Neuronal stem cell (in vitro differentiated cells): ENCODE results near the gene COL5A1.

Experiments
- DNase-seq: peaks from one replicate; pipeline ENCODE4 v3.0.0-alpha.2; 2013; ENCODE audit warnings: low spot score
- H2AFZ ChIP-seq: one replicate; pipeline ENCODE4 v1.6.1; 2013; ENCODE audit warnings: mild to moderate bottlenecking, low read length, inconsistent platforms
- H2AK5ac ChIP-seq: 2 replicates; pipeline ENCODE4 v1.6.1; 2013; ENCODE audit warnings: low read depth, mild to moderate bottlenecking, inconsistent platforms, low read length, moderate library complexity, mixed read lengths
- H2BK120ac ChIP-seq: 2 replicates; pipeline ENCODE4 v1.6.1; 2013; ENCODE audit warnings: low read depth, mild to moderate bottlenecking, inconsistent platforms, low read length, moderate library complexity, mixed read lengths
- H2BK12ac ChIP-seq: one replicate; pipeline ENCODE4 v1.6.1; 2013; ENCODE audit warnings: low read length, inconsistent platforms
- H2BK15ac ChIP-seq: 2 replicates; pipeline ENCODE4 v1.6.1; 2013; ENCODE audit warnings: mild to moderate bottlenecking, low read length, inconsistent platforms, mixed read lengths
- H2BK5ac ChIP-seq: one replicate; pipeline ENCODE4 v1.6.1; 2013; ENCODE audit warnings: inconsistent platforms, mild to moderate bottlenecking, low read length, moderate library complexity
- H3K14ac ChIP-seq: one replicate; pipeline ENCODE4 v1.6.1; 2013; ENCODE audit warnings: low read length, inconsistent platforms
- H3K18ac ChIP-seq: 2 replicates; pipeline ENCODE4 v1.6.1; 2013; ENCODE audit warnings: low read length, inconsistent platforms
- H3K23ac ChIP-seq: 2 replicates; pipeline ENCODE4 v1.6.1; 2013; ENCODE audit warnings: low read depth, mild to moderate bottlenecking, mixed read lengths, low read length, inconsistent platforms; ENCODE audit not compliant: poor library complexity
- H3K27ac ChIP-seq: replicated peaks from 3 replicates; pipeline ENCODE4 v1.5.1; 2013; ENCODE audit warnings: low read length, inconsistent platforms
- H3K27me3 ChIP-seq, 3 experiments: 2 replicates each; pipeline ENCODE4 v1.6.1; 2013; ENCODE audit warnings: low read length in 3 of 3, mild to moderate bottlenecking in 2 of 3, inconsistent platforms in 1 of 3, low read depth in 1 of 3, mixed read lengths in 1 of 3, moderate library complexity in 1 of 3; ENCODE audit not compliant: control insufficient read depth in 3 of 3, insufficient read depth in 3 of 3
- H3K36me3 ChIP-seq, 2 donors: replicated peaks in 1 of 2; 2 replicates each; pipeline ENCODE4 v1.6.1; 2013; ENCODE audit warnings: low read length in 2 of 2; ENCODE audit not compliant: control insufficient read depth in 2 of 2, insufficient read depth in 2 of 2
- H3K4ac ChIP-seq: 2 replicates; pipeline ENCODE4 v1.6.1; 2013; ENCODE audit warnings: inconsistent platforms, mild to moderate bottlenecking, low read length, moderate library complexity
- H3K4me1 ChIP-seq, 2 donors: 1 replicate in 1 of 2; 2 replicates in 1 of 2; pipeline ENCODE4 v1.6.1; 2013; ENCODE audit warnings: low read length in 2 of 2, low read depth in 1 of 2; ENCODE audit not compliant: control insufficient read depth in 2 of 2, insufficient read depth in 1 of 2
- H3K4me2 ChIP-seq: one replicate; pipeline ENCODE4 v1.6.1; 2013; ENCODE audit warnings: mild to moderate bottlenecking, low read length, inconsistent platforms; ENCODE audit not compliant: insufficient read depth, poor library complexity, severe bottlenecking
- H3K4me3 ChIP-seq, 2 donors: 2 replicates each; pipeline ENCODE4 v1.5.1; 2013; ENCODE audit warnings: low read length in 2 of 2, mild to moderate bottlenecking in 2 of 2, inconsistent platforms in 1 of 2, moderate library complexity in 1 of 2
- H3K79me1 ChIP-seq: one replicate; pipeline ENCODE4 v1.6.1; 2013; ENCODE audit warnings: low read depth, mild to moderate bottlenecking, inconsistent platforms, low read length, moderate library complexity
- H3K9ac ChIP-seq: one replicate; pipeline ENCODE4 v1.6.1; 2013; ENCODE audit warnings: mild to moderate bottlenecking, low read depth, low read length, inconsistent platforms; ENCODE audit not compliant: poor library complexity
- H3K9me3 ChIP-seq, 2 donors: replicated peaks in 1 of 2; 2 replicates each; pipeline versions ENCODE3 to v1.6.1; 2013; ENCODE audit warnings: low read length in 2 of 2, mild to moderate bottlenecking in 2 of 2, inconsistent platforms in 1 of 2, low read depth in 1 of 2, mixed read lengths in 1 of 2, moderate library complexity in 1 of 2; ENCODE audit not compliant: control insufficient read depth in 2 of 2, insufficient read depth in 1 of 2
- H4K8ac ChIP-seq: one replicate; pipeline ENCODE4 v1.6.1; 2013; ENCODE audit warnings: low read depth, mild to moderate bottlenecking, inconsistent platforms, low read length, moderate library complexity
- H4K91ac ChIP-seq: one replicate; pipeline ENCODE4 v1.6.1; 2013; ENCODE audit warnings: low read length, low read depth, mild to moderate bottlenecking, inconsistent platforms; ENCODE audit not compliant: poor library complexity
- WGBS, 2 donors: extraction: QIAGEN DNeasy Blood & Tissue Kit; methylation state at CpG; one replicate each; pipeline ENCODE4 v1.1.7; 2013; ENCODE audit warnings: missing lambda C conversion rate in 2 of 2, mixed read lengths in 1 of 2; ENCODE audit not compliant: insufficient read length in 2 of 2, insufficient replicate concordance in 1 of 2; ENCODE audit errors: extremely low coverage in 2 of 2; 5-methylcytosine and 5-hydroxymethylcytosine counted together

The COL5A1 gene

GRCh38 chr9:134889386-134890154 is 248.0 kb downstream of the COL5A1 start:
- no CpG with 5 or more reads among the region's 10 CpGs for WGBS, 2 donors
- Histone ChIP-seq H2AK5ac (peak overlapping the region; percentile 82), H3K4me3 (no peak overlapping the region)

GRCh38 chr9:134890155-134890495 is 248.5 kb downstream of the COL5A1 start:
- Histone ChIP-seq H4K8ac (no peak overlapping the region), H3K79me1 (no peaks in the 10 kb centered on the region), H2BK12ac (no peak overlapping the region), H3K9me3 (peaks cover 0 to 13% of the 10 kb centered on the region in 2 donors), H2AFZ (no peak overlapping the region), H3K27ac (no peak overlapping the region), H3K14ac (no peak overlapping the region), H3K9ac (no peak overlapping the region), H3K23ac (no peak overlapping the region), H2AK5ac (no peak overlapping the region), H3K27me3 (peaks cover 0 to 9% (median 0%) of the 10 kb centered on the region in 3 experiments), H2BK15ac (no peak overlapping the region), H3K4me1 (no peaks in the 10 kb centered on the region), H2BK5ac (no peak overlapping the region), H3K4ac (no peak overlapping the region), H3K18ac (no peak overlapping the region), H3K4me2 (no peak overlapping the region), H4K91ac (no peak overlapping the region), H3K4me3 (no peak overlapping the region), H3K36me3 (peaks cover 0 to 1% of the 10 kb centered on the region in 2 donors), H2BK120ac (no peak overlapping the region)
- WGBS, 2 donors: no CpG with 5 or more reads among the region's 5 CpGs
- DNase-seq: no peak

More at GRCh38 chr9:134889386-134890154, 248.0 kb downstream of the COL5A1 start:
- no peak overlapping the region for H2BK5ac ChIP-seq
- H3K27ac ChIP-seq: no peak overlapping the region
- no peak for DNase-seq
- H2BK12ac ChIP-seq: no peak overlapping the region
- no peak overlapping the region for H3K4me2 ChIP-seq
- H3K4ac ChIP-seq: peak overlapping the region; percentile 77
- H3K18ac ChIP-seq: peak overlapping the region; percentile 45
- no peak overlapping the region for H2BK15ac ChIP-seq
- no peak overlapping the region for H3K14ac ChIP-seq
- H3K23ac ChIP-seq: no peak overlapping the region
- H3K27me3 ChIP-seq: peaks cover 0 to 9% (median 0%) of the 10 kb centered on the region in 3 experiments
- peaks cover 0 to 8% of the 10 kb centered on the region in 2 donors for H3K9me3 ChIP-seq
- no peak overlapping the region for H4K91ac ChIP-seq
- H3K36me3 ChIP-seq: peaks cover 0 to 1% of the 10 kb centered on the region in 2 donors
- H3K4me1 ChIP-seq: no peaks in the 10 kb centered on the region
- no peak overlapping the region for H3K9ac ChIP-seq
- no peak overlapping the region for H2AFZ ChIP-seq
- no peak overlapping the region for H2BK120ac ChIP-seq
- no peaks in the 10 kb centered on the region for H3K79me1 ChIP-seq
- no peak overlapping the region for H4K8ac ChIP-seq

DNA sequence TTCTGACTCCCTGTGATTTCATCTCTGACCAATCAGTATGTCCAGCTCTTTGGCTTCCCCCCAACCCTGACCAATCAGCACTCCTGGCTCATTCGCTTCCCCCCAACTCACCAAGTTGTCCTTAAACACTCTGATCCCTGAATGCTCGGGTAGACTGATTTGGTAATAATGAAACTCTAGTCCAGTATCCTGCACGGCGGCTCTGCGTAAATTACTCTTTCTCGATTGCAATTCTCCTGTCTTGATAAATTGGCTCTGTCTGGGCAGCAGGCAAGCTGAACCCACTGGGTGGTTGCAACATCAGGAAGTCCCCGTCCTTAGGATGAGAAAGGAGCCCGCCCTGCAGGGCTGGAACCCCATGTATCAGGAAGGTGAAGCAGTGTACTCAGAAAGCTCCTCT is 249.4 kb downstream of the COL5A1 start:
- peaks cover 0 to 13% of the 10 kb centered on the region in 2 donors for H3K9me3 ChIP-seq
- H3K4ac ChIP-seq: no peak overlapping the region
- H2AFZ ChIP-seq: no peak overlapping the region
- no peaks in the 10 kb centered on the region for H3K79me1 ChIP-seq
- H3K9ac ChIP-seq: no peak overlapping the region
- no peak overlapping the region for H3K14ac ChIP-seq
- DNase-seq: no peak
- H2BK12ac ChIP-seq: no peak overlapping the region
- H3K27ac ChIP-seq: no peak overlapping the region
- H4K91ac ChIP-seq: no peak overlapping the region
- no peak overlapping the region for H3K4me3 ChIP-seq
- H2AK5ac ChIP-seq: no peak overlapping the region
- no peak overlapping the region for H2BK120ac ChIP-seq
- no peaks in the 10 kb centered on the region for H3K4me1 ChIP-seq
- no peak overlapping the region for H2BK5ac ChIP-seq
- H3K23ac ChIP-seq: no peak overlapping the region
- no peak overlapping the region for H2BK15ac ChIP-seq
- peaks cover 0 to 1% of the 10 kb centered on the region in 2 donors for H3K36me3 ChIP-seq
- H4K8ac ChIP-seq: no peak overlapping the region
- no peak overlapping the region for H3K4me2 ChIP-seq
- H3K18ac ChIP-seq: no peak overlapping the region
- peaks cover 0 to 9% (median 0%) of the 10 kb centered on the region in 3 experiments for H3K27me3 ChIP-seq
- no CpG with 5 or more reads among the region's 8 CpGs for WGBS, 2 donors

DNA sequence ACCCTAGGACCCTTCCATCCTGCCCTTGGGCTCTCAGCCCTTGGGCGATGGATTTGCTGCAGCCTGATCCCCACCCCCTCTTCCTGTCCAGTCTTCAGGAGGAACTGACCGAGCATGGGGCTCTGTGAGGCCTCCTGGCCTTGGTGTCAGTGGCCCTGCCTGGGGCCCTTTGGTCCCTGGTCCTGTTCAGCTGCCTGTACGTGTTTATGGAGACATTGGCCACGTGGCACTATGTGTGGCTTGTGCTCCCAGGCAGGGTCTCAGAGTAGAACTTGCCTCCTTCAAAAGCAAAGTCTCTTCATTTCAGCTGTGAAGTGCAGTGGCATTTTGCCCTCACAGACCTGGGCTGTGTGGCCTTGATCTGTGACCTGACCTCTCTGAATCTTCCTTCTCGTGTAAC is 250.1 kb downstream of the COL5A1 start:
- no CpG with 5 or more reads among the region's 5 CpGs for WGBS, 2 donors
- no peak overlapping the region for H2AFZ ChIP-seq
- H3K18ac ChIP-seq: no peak overlapping the region
- no peak overlapping the region for H3K27ac ChIP-seq
- no peak overlapping the region for H3K9ac ChIP-seq
- no peak overlapping the region for H2BK12ac ChIP-seq
- no peaks in the 10 kb centered on the region for H3K4me1 ChIP-seq
- H2BK15ac ChIP-seq: no peak overlapping the region
- H3K4me2 ChIP-seq: no peak overlapping the region
- peaks cover 0 to 13% of the 10 kb centered on the region in 2 donors for H3K9me3 ChIP-seq
- H3K27me3 ChIP-seq: peaks cover 0 to 9% (median 0%) of the 10 kb centered on the region in 3 experiments
- no peak overlapping the region for H2BK5ac ChIP-seq
- no peak overlapping the region for H3K4ac ChIP-seq
- H3K4me3 ChIP-seq: no peak overlapping the region
- H4K91ac ChIP-seq: no peak overlapping the region
- peak overlapping the region; percentile 27 for H2AK5ac ChIP-seq
- no peak overlapping the region for H3K23ac ChIP-seq
- no peak overlapping the region for H4K8ac ChIP-seq
- peaks cover 0 to 1% of the 10 kb centered on the region in 2 donors for H3K36me3 ChIP-seq
- peak overlapping the region; percentile 15 for H3K14ac ChIP-seq
- H3K79me1 ChIP-seq: no peaks in the 10 kb centered on the region
- no peak overlapping the region for H2BK120ac ChIP-seq
- DNase-seq: no peak
